HEK293 (cell line): ENCODE measurements around the gene NKAIN4.

ENCODE experiments used
- CTCF ChIA-PET: fragments of 350-600 bp; formaldehyde crosslinking; extraction: SDS; loops from one replicate; lab custom pipeline; 2021; ENCODE audit warnings: antibody characterized with exemption; lab: Yijun Ruan, JAX
- POLR2A ChIA-PET: fragments of 300-600 bp; formaldehyde crosslinking; extraction: SDS; loops from one replicate; lab custom pipeline; 2020; ENCODE audit warnings: antibody characterized with exemption, inconsistent platforms; lab: Yijun Ruan, JAX
- H3K27ac ChIP-seq: fragments of 200-500 bp; sonication (Bioruptor generic); 2 replicates; pipeline ENCODE4 v1.5.1; 2014; ENCODE audit warnings: low read depth, low read length, control low read depth, inconsistent platforms; ENCODE audit errors: extremely low read depth
- H3K36me3 ChIP-seq, 2 experiments: fragments of 200-500 bp in 1 of 2; sonication (Bioruptor generic) in 1 of 2; 1 replicate in 1 of 2; 2 replicates in 1 of 2; pipeline ENCODE4 v1.5.1; 2014 to 2017; ENCODE audit warnings: inconsistent platforms in 2 of 2, low read length in 2 of 2; ENCODE audit not compliant: control insufficient read depth in 2 of 2, insufficient read depth in 1 of 2
- H3K4me1 ChIP-seq: fragments of 200-500 bp; sonication (Bioruptor generic); 2 replicates; pipeline ENCODE4 v1.5.1; 2014; ENCODE audit warnings: mild to moderate bottlenecking, low read length, inconsistent platforms; ENCODE audit not compliant: control insufficient read depth, insufficient read depth
- H3K4me3 ChIP-seq: 2 replicates; pipeline ENCODE4 v1.5.1; 2011; ENCODE audit warnings: low read depth, mild to moderate bottlenecking, control low read depth, low read length, moderate library complexity
- H3K9me3 ChIP-seq: fragments of 200-500 bp; sonication (Bioruptor generic); 2 replicates; pipeline ENCODE4 v1.5.1; 2014; ENCODE audit warnings: low read depth, low read length, inconsistent platforms; ENCODE audit not compliant: control insufficient read depth, insufficient read depth
- FEZF1 ChIP-seq: fragments of 450-650 bp; formaldehyde crosslinking; IDR thresholded peaks from 2 replicates; pipeline ENCODE4 v1.5.1; 2016; ENCODE audit warnings: missing biosample characterization, missing genetic modification characterization
- INSM2 ChIP-seq: fragments of 450-650 bp; formaldehyde crosslinking; IDR thresholded peaks from 2 replicates; pipeline ENCODE4 v1.5.1; 2016; ENCODE audit warnings: missing biosample characterization, missing genetic modification characterization
- KLF10 ChIP-seq: fragments of 450-650 bp; IDR thresholded peaks from 2 replicates; pipeline ENCODE4 v1.5.1; 2018; ENCODE audit warnings: missing biosample characterization, mild to moderate bottlenecking, missing genetic modification characterization
- PRDM4 ChIP-seq: fragments of 450-650 bp; formaldehyde crosslinking; IDR thresholded peaks from 2 replicates; pipeline ENCODE4 v1.5.1; 2017; ENCODE audit warnings: missing biosample characterization, missing genetic modification characterization
- RBAK ChIP-seq: fragments of 450-650 bp; formaldehyde crosslinking; IDR thresholded peaks from 2 replicates; pipeline ENCODE4 v1.5.1; 2016; ENCODE audit warnings: missing biosample characterization, missing genetic modification characterization
- TRIM28 ChIP-seq: IDR thresholded peaks from 2 replicates; pipeline ENCODE4 v1.6.1; 2011; ENCODE audit warnings: low read length, control low read depth, borderline replicate concordance
- ZBTB6 ChIP-seq: fragments of 450-650 bp; formaldehyde crosslinking; IDR thresholded peaks from 2 replicates; pipeline ENCODE4 v1.5.1; 2017; ENCODE audit warnings: missing biosample characterization, missing genetic modification characterization
- ZFP3 ChIP-seq: fragments of 450-650 bp; formaldehyde crosslinking; IDR thresholded peaks from 2 replicates; pipeline ENCODE4 v1.5.1; 2016; ENCODE audit warnings: low read depth, missing biosample characterization, missing genetic modification characterization
- ZFP41 ChIP-seq: fragments of 450-650 bp; formaldehyde crosslinking; IDR thresholded peaks from 2 replicates; pipeline ENCODE4 v1.5.1; 2016; ENCODE audit warnings: missing biosample characterization, missing genetic modification characterization, borderline replicate concordance
- ZFP69B ChIP-seq: fragments of 450-650 bp; formaldehyde crosslinking; IDR thresholded peaks from 2 replicates; pipeline ENCODE4 v1.5.1; 2016; ENCODE audit warnings: missing biosample characterization, missing genetic modification characterization
- ZIC2 ChIP-seq: fragments of 450-650 bp; formaldehyde crosslinking; IDR thresholded peaks from 2 replicates; pipeline ENCODE4 v1.5.1; 2016; ENCODE audit warnings: missing biosample characterization, missing genetic modification characterization
- ZNF140 ChIP-seq: fragments of 450-650 bp; formaldehyde crosslinking; IDR thresholded peaks from 2 replicates; pipeline ENCODE4 v1.5.1; 2016; ENCODE audit warnings: missing biosample characterization, missing genetic modification characterization
- ZNF146 ChIP-seq: fragments of 450-650 bp; formaldehyde crosslinking; IDR thresholded peaks from 2 replicates; pipeline ENCODE4 v1.5.1; 2016; ENCODE audit warnings: missing biosample characterization, missing genetic modification characterization
- ZNF544 ChIP-seq: fragments of 450-650 bp; formaldehyde crosslinking; IDR thresholded peaks from 2 replicates; pipeline ENCODE4 v1.5.0; 2017; ENCODE audit warnings: missing biosample characterization, missing genetic modification characterization
- ZNF600 ChIP-seq: fragments of 450-650 bp; formaldehyde crosslinking; IDR thresholded peaks from 2 replicates; pipeline ENCODE4 v1.5.1; 2016; ENCODE audit warnings: missing biosample characterization, missing genetic modification characterization
- ZNF692 ChIP-seq: fragments of 450-650 bp; formaldehyde crosslinking; IDR thresholded peaks from 2 replicates; pipeline ENCODE4 v1.5.1; 2016; ENCODE audit warnings: missing biosample characterization, missing genetic modification characterization

Gene NKAIN4

GRCh38 chr20:63210011-63210605 lies 44.2 kb downstream of the NKAIN4 start:
- POLR2A ChIA-PET, result interaction anchor here (1.0 kb wide), 1 partner anchor 11 kb away, joined by 3 read pairs; no protein-coding TSS in a partner anchor

GRCh38 chr20:63208346-63208909 lies 45.8 kb downstream of the NKAIN4 start:
- H3K27ac ChIP-seq, result no peak overlapping the region; the same call in 1 of the 2 replicates
- H3K9me3 ChIP-seq, result no peaks in the 10 kb centered on the region
- H3K4me1 ChIP-seq, result no peaks in the 10 kb centered on the region
- no peak overlapping the region for H3K4me3 ChIP-seq
- CTCF ChIA-PET, result interaction anchor here (0.7 to 1.0 kb wide), 2 partner anchors 15 to 26 kb away, joined by 3 to 10 read pairs; no protein-coding TSS in a partner anchor
- TF ChIP-seq TRIM28, result no peak
- TF ChIP-seq ZNF692 (tag by site-specific recombination), result peak; percentile 58
- TF ChIP-seq ZIC2 (tag by site-specific recombination), result peak; percentile 43; the same call in 1 of the 2 replicates
- no peak for TF ChIP-seq ZNF600
- TF ChIP-seq ZFP69B (tag by site-specific recombination), result 0 out of 2 replicates have a peak, but pooled peaks have one; percentile 19
- H3K36me3 ChIP-seq, result peaks cover 9 to 97% of the 10 kb centered on the region in 2 experiments; a peak in 2 of 3 replicates
- POLR2A ChIA-PET, result no interaction called here

More at GRCh38 chr20:63210011-63210605, 44.2 kb downstream of the NKAIN4 start:
- Histone ChIP-seq H3K9me3 (no peaks in the 10 kb centered on the region), H3K4me3 (no peak overlapping the region), H3K4me1 (no peaks in the 10 kb centered on the region; the same call in 1 of the 2 replicates), H3K36me3 (peaks cover 13 to 97% of the 10 kb centered on the region in 2 experiments), H3K27ac (no peak overlapping the region)
- TF ChIP-seq KLF10 (tag by site-specific recombination) (no peak), RBAK (tag by site-specific recombination) (no peak), ZNF140 (tag by site-specific recombination) (no peak), ZNF146 (tag by site-specific recombination) (peak; percentile 49; the same call in 1 of the 2 replicates), ZBTB6 (no peak), INSM2 (tag by site-specific recombination) (no peak), PRDM4 (tag by site-specific recombination) (no peak), ZNF544 (tag by site-specific recombination) (no peak)
- CTCF ChIA-PET, result interaction anchor here (1.0 to 1.8 kb wide), 3 partner anchors 14 to 100 kb away, joined by 4 to 9 read pairs (median 5); no protein-coding TSS in a partner anchor

- TF ChIP-seq ZFP41 (tag by site-specific recombination) (no peak), FEZF1 (tag by site-specific recombination) (peak; percentile 65), ZFP3 (tag by site-specific recombination) (no peak)
- ChIA-PET POLR2A (no interaction called here), CTCF (interaction anchor here (0.8 to 1.4 kb wide), 3 partner anchors 8 to 23 kb away, joined by 3 to 10 read pairs (median 5); no protein-coding TSS in a partner anchor)
- Histone ChIP-seq H3K27ac (no peak overlapping the region), H3K36me3 (peaks cover 8 to 97% of the 10 kb centered on the region in 2 experiments; a peak in 2 of 3 replicates), H3K4me1 (no peaks in the 10 kb centered on the region), H3K9me3 (no peaks in the 10 kb centered on the region), H3K4me3 (no peak overlapping the region)
Measured at GRCh38 chr20:63206878-63207277, 47.4 kb downstream of the NKAIN4 start.
